ENCODE results near the gene TMEM81. TPM values are rescaled to one million over a fixed set of nuclear protein-coding genes. Genes with fewer than 3 reads are reported as not detected.

TMEM81 gene
- total RNA-seq, 1 experiment from 2014 or later = 0.99 TPM

Other genes with a start within 250 kb of the TMEM81 start
- gene NFASC, start 213.6 kb downstream of the TMEM81 start, total RNA-seq (2014; rRNA removed; shearing (Covaris generic)) = 3.1 and 3.2 TPM in 2 replicates
- gene CNTN2, start 41.2 kb downstream of the TMEM81 start, total RNA-seq (2014; rRNA removed; shearing (Covaris generic)) = 0.02 and 1.2 TPM in 2 replicates
- 18.6 and 18.7 TPM in 2 replicates for gene RBBP5, start 37.5 kb upstream of the TMEM81 start, total RNA-seq (2014; rRNA removed; shearing (Covaris generic))
- gene DSTYK, start 127.2 kb upstream of the TMEM81 start, total RNA-seq (2014; rRNA removed; shearing (Covaris generic)) = 5.1 and 5.8 TPM in 2 replicates
- 0.74 and 2.1 TPM in 2 replicates for gene TMCC2, start 143.5 kb upstream of the TMEM81 start, total RNA-seq (2014; rRNA removed; shearing (Covaris generic))
- 0.92 and 1.0 TPM in 2 replicates for gene NUAK2, start 237.3 kb upstream of the TMEM81 start, total RNA-seq (2014; rRNA removed; shearing (Covaris generic))